NCI-H2196 treated with DMSO at 0.1 percent for 48 hours (cell line): ENCODE measurements around the gene DNAJB4.
A peak's percentile ranks its signal among the peaks of the same experiment; 100 is the strongest.

Source experiments
- DNase-seq: peaks from one replicate; lab custom pipeline; 2025; ENCODE audit not compliant: unreplicated experiment; lab: John Stamatoyannopoulos, UW

Gene DNAJB4

DNA sequence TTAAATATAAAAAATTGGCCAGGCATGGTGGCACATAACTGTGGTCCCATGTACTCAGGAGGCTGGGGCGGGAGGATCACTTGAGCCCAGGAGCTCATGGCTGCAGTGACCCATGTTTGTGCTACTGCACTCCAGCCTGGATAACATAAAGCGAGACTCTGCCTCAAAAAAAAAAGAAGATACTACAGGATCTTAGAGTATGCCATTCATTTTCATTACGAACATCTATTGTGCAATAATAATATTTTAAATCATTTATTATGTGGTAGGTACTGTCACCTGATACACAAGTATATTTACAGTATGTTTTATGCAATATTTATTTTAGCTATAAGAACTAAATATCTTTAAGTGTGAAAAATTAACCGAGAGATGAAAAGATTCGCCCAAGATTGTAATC is 31.7 kb downstream of the DNAJB4 start:
- DNase-seq = no peak

GRCh38 chr1:78038071-78038470 is 33.3 kb downstream of the DNAJB4 start:
- no peak for DNase-seq

- no peak for DNase-seq
Measured at GRCh38 chr1:78038491-78038939, 33.8 kb downstream of the DNAJB4 start.

GRCh38 chr1:78040484-78041089 is 35.8 kb downstream of the DNAJB4 start:
- no peak for DNase-seq

DNA sequence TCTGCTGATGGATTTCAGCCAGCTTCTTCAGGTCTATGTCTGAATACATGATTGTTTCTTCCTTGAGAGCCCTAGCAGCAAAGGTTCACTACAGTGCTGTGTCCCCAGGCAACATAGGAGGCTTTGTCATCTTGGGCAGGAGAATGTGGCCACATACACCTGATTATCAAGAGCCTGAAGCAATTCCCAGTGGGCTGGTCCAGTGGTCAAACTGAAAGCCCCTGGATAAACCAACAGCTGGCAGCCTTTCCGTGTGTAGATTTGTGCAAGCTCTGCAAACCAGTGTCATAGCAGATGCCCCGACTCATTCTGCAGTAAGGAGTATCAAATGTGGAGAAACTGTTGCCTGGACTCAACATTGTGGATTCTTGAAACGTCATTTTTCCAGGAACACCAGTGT is 38.7 kb downstream of the DNAJB4 start:
- DNase-seq = no peak

DNA sequence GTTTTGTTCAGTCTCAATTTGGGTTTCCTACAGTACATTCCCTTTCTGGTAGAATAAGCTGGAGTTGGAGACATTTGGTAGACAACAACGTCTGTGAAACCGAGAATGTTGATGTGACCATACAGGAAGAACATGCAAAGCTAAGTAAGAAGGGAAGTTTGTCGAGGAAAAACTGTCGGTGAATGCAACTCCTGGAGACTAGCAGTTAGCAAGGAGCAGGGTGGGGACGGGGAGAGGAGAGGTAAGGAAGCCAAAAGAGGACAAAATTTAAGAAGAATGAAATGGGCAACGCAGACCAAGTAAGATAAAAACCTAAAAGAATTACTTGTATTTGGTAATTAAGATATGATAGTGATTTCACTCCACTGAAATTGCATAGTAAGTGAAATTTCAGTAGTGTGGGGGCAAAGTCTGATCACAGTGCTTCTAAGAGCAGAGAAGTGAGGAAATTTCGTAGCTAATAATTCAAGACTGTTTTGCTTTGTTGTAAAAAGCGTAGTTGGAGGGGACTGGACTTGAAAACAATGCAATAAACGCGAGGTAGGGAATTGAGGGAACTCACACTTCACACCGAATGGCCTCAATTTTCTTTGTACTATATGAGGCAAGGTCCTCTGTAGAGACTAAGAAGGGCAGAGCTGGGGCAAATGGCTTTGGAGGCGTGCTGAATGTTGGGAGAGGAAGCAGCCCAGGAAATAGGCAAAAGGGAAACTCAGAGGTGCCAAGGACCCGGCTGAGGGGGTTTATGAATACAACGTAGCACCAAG is 40.2 kb downstream of the DNAJB4 start:
- DNase-seq = no peak

GRCh38 chr1:78045563-78045925 is 40.8 kb downstream of the DNAJB4 start:
- no peak for DNase-seq

DNA sequence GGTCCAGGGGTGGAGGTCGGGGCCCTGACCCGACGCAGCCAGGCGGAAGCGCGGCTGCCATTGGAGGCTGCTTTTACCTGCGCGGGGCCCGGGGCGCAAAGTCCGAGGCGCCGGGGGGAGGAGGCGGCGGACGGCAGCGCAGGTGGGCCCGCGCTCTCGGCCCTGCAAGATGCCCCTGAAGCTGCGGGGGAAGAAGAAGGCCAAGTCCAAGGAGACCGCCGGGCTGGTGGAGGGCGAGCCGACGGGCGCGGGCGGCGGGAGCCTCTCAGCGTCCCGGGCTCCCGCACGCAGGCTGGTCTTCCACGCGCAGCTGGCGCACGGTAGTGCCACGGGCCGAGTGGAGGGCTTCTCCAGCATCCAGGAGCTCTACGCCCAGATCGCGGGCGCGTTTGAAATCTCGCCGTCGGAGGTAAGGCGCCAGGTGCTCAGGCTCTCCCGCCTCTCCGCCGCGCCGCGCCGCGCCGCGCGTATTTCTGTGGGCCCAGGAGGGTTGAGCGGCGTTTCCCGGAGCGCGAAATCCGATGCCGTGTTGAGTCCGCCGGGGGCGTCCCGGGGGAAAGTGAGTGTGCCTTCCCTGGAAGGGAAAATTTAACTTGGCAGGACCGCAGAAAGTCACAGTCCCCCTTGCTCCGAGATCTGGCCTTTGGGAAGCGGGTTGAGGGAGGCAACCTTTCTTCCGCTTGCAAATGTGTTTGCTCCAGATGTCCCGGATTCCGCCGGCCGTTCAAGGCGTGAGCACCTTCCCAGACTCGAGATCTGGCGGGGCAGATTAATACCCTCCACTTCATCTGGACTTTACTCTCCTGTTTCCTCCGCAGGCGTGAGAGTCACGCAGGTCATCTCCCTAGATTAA is 41.4 kb downstream of the DNAJB4 start, which contains the start of gene GIPC2:
TSS of gene GIPC2 (plus strand) at position 41 of the 853 bp plus-strand sequence. CDS start at position 170, 129 bp downstream.
- no peak for DNase-seq

DNA sequence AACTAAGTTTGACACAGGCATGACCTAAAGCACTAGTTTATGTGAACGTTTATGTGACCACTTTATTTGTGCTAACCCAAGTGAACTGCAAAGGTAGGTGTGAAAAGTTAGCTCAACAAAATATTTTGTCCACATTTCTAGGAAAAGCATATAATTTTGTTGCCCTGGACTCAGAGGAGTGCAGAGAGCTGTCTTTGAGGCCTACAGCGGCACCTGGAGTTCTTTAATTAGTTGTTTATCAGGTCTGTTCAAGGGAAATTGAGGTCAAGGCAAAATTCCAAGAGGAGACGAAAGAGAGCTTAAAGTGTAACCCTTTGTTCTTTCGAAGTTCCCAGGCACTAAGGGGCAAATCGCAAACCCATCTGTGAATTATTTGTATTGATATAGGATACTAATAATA is 42.4 kb downstream of the DNAJB4 start:
- DNase-seq = no peak

DNA sequence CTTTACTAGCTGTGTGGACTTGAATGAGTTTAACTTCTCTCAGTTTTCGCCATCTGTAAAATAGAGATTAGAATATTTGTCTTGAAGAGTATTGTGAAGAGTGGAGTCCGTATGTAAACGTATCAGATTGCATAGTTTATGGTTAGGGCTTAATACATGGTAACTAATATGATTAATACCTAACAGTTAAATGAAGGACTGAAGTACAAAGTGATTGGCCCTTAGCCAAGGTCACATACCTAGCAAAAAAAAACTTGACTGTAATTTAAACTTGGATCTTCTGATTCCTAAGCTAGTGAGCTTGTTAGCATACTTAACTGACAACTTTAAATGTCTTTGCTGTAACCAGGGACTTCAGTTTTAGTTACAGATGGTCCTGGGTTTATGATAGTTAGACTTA is 42.9 kb downstream of the DNAJB4 start:
- peak; percentile 62 for DNase-seq

GRCh38 chr1:78048446-78048845 is 43.7 kb downstream of the DNAJB4 start:
- DNase-seq = no peak

- no peak for DNase-seq
Measured at GRCh38 chr1:78049396-78049795, 44.7 kb downstream of the DNAJB4 start.

DNA sequence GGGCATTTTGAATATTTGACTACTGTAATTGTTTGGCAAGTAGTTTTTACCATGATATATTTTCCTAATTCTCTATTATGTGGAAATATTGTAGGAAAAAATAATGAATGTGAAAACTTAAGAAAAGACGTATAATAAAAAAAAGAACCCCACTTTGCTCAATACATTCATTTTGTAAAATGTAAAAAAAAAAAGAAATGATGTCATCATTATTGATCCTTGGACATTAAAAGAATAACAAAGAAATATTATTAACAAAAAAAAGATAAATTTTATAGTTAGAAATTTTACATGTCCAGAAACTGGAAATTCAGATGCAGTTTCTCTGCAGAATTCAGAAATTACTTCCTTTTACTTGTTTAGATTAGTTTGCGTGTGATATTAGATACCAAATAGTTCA is 46.3 kb downstream of the DNAJB4 start:
- no peak for DNase-seq

- DNase-seq = no peak
Measured at GRCh38 chr1:78052685-78053405, 48.1 kb downstream of the DNAJB4 start.

DNA sequence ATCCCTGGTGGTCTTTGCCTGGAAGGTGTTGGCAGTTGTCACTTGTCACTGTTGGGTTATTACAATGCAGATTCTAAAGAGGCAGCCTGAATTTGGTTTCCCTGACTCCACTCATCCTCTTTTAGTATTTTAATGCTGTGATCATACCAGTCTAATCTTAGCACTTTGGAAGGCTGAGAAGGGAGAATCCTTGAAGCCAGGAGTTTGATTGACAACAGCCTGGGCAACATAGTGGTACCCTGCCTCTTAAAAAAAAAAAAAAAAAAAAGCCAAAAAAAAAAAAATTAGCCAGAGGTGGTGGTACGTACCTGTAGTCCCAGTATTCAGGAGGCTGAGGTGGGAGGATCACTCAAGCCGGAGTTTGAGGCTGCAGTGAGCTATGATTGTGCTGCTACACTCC is 48.8 kb downstream of the DNAJB4 start:
- no peak for DNase-seq

GRCh38 chr1:78054559-78054958 is 49.8 kb downstream of the DNAJB4 start:
- DNase-seq = no peak

DNA sequence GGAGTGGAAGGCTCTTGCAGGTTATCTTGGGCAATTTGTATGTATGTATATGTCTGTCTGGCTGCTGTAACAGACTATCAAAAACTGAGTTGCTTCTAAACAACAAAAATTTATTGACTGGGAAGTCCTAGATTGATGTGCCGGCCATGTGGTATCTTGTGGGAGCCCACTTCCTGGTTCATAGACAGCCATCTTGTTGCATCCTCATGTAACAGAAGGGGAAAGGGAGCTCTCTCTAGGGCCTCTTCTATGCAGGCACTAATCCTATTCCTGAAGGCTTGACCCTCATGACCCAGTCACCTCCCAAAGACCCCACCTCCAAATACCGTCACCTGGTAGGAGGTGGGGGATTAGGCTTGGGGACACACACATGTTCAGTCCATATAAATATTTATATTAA is 50.2 kb downstream of the DNAJB4 start:
- no peak for DNase-seq

GRCh38 chr1:78055565-78056132 is 50.9 kb downstream of the DNAJB4 start:
- no peak for DNase-seq

GRCh38 chr1:78058670-78059069 is 53.9 kb downstream of the DNAJB4 start:
- DNase-seq = no peak

GRCh38 chr1:78060857-78061563 is 56.3 kb downstream of the DNAJB4 start:
- no peak for DNase-seq
